ENCODE data around the gene SFTA2. TPM values are rescaled to one million over a fixed set of nuclear protein-coding genes. Genes with fewer than 3 reads are reported as not detected.

Gene SFTA2
- polyA plus RNA-seq, 1 experiment: not detected

- H3K27ac ChIP-seq (ENCODE audit: low read depth, low read length): no peak overlapping the region
- no peaks in the 10 kb centered on the region for H3K27me3 ChIP-seq (ENCODE audit: control insufficient read depth, insufficient read depth, low read length)
- no peaks in the 10 kb centered on the region; the same call in 1 of the 2 replicates for H3K9me3 ChIP-seq (ENCODE audit: control insufficient read depth, insufficient read depth, low read length)
- TF ChIP-seq CTCF (IDR thresholded peaks at IDR 0.05; ENCODE audit: low read depth, low read length): no peak
- ChIA-PET POLR2A (interaction anchor here (1.8 kb wide), 1 partner anchor 13 kb away, joined by 7 read pairs; the partner anchor contains the start of gene GTF2H4), CTCF (no interaction called here)
- no peak overlapping the region for H3K4me3 ChIP-seq (ENCODE audit: low read depth, low read length)
- DNase-seq (ENCODE audit: low read depth, low spot score): no peak
These were observed 36.6 kb downstream of the SFTA2 start for GRCh38 chr6:30895343-30895742.

GRCh38 chr6:30894935-30895334 is 37.0 kb downstream of the SFTA2 start:
- CTCF ChIA-PET: no interaction called here
- no peak for TF ChIP-seq CTCF (IDR thresholded peaks at IDR 0.05; ENCODE audit: low read depth, low read length)
- Histone ChIP-seq H3K4me3 (ENCODE audit: low read depth, low read length) (no peak overlapping the region), H3K27me3 (ENCODE audit: control insufficient read depth, insufficient read depth, low read length) (no peaks in the 10 kb centered on the region), H3K9me3 (ENCODE audit: control insufficient read depth, insufficient read depth, low read length) (no peaks in the 10 kb centered on the region; the same call in 1 of the 2 replicates), H3K27ac (ENCODE audit: low read depth, low read length) (no peak overlapping the region)
- POLR2A ChIA-PET: interaction anchor here (1.8 kb wide), 1 partner anchor 13 kb away, joined by 7 read pairs; the partner anchor contains the start of gene GTF2H4
- no peak for DNase-seq (ENCODE audit: low read depth, low spot score)

GRCh38 chr6:30894381-30894780 is 37.6 kb downstream of the SFTA2 start:
- ChIA-PET CTCF (interaction anchor here (1.4 kb wide), 1 partner anchor 72 kb away, joined by 4 read pairs; no protein-coding TSS in a partner anchor), POLR2A (no interaction called here)
- Histone ChIP-seq H3K9me3 (ENCODE audit: control insufficient read depth, insufficient read depth, low read length) (no peaks in the 10 kb centered on the region; the same call in 1 of the 2 replicates), H3K4me3 (ENCODE audit: low read depth, low read length) (no peak overlapping the region), H3K27ac (ENCODE audit: low read depth, low read length) (no peak overlapping the region), H3K27me3 (ENCODE audit: control insufficient read depth, insufficient read depth, low read length) (no peaks in the 10 kb centered on the region)
- no peak for DNase-seq (ENCODE audit: low read depth, low spot score)
- no peak for TF ChIP-seq CTCF (IDR thresholded peaks at IDR 0.05; ENCODE audit: low read depth, low read length)

DNA sequence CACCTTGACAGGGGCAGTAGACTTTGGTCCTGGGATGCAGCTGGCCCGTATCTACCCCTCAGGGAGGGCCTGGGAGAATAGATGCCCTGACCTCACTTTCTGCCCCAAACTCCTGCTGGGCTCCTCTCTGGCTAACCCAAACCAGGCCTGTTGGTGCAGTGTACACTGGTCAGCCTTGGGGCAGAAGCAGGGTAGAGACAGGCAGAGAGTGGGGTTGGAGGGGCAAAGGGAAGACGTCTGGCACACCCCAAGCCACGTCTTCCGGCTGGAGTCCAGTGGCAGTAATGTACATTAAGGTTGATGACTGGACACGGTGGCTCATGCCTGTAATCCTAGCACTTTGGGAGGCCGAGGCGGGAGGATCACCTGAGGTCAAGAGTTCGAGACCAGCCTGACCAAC is 38.3 kb downstream of the SFTA2 start:
- DNase-seq (ENCODE audit: low read depth, low spot score): no peak
- H3K27me3 ChIP-seq (ENCODE audit: control insufficient read depth, insufficient read depth, low read length): no peaks in the 10 kb centered on the region
- H3K9me3 ChIP-seq (ENCODE audit: control insufficient read depth, insufficient read depth, low read length): no peaks in the 10 kb centered on the region; the same call in 1 of the 2 replicates
- ChIA-PET CTCF (interaction anchor here (1.4 kb wide), 1 partner anchor 71 kb away, joined by 4 read pairs; no protein-coding TSS in a partner anchor), POLR2A (no interaction called here)
- no peak overlapping the region for H3K27ac ChIP-seq (ENCODE audit: low read depth, low read length)
- H3K4me3 ChIP-seq (ENCODE audit: low read depth, low read length): no peak overlapping the region
- TF ChIP-seq CTCF (IDR thresholded peaks at IDR 0.05; ENCODE audit: low read depth, low read length): no peak

DNA sequence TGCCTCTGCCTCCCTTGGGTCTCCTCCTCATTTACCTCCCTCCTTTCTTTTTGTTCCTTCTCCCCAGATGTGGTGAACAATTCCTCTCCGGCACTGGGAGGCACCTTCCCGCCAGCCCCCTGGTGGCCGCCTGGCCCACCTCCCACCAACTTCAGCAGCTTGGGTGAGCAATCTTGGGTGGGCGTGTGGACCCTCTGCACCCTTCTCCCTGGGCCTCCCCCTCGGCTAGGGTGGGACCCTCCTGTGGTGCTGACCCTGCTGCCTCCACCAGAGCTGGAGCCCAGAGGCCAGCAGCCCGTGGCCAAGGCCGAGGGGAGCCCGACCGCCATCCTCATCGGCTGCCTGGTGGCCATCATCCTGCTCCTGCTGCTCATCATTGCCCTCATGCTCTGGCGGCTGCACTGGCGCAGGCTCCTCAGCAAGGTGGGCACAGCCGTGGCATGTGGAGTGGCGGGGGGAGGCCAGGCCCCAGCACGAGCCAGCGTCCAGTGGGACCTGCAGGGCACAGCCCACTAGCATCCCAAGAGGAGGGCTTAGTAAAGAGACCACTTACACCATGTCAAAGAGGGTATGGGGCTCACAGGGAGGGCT is 38.9 kb downstream of the SFTA2 start:
- no peaks in the 10 kb centered on the region; the same call in 1 of the 2 replicates for H3K9me3 ChIP-seq (ENCODE audit: control insufficient read depth, insufficient read depth, low read length)
- POLR2A ChIA-PET: no interaction called here
- peak; percentile 33 for TF ChIP-seq CTCF (IDR thresholded peaks at IDR 0.05; ENCODE audit: low read depth, low read length)
- no peak overlapping the region for H3K4me3 ChIP-seq (ENCODE audit: low read depth, low read length)
- H3K27ac ChIP-seq (ENCODE audit: low read depth, low read length): no peak overlapping the region
- CTCF ChIA-PET: interaction anchor here (1.4 kb wide), 1 partner anchor 71 kb away, joined by 4 read pairs; no protein-coding TSS in a partner anchor
- H3K27me3 ChIP-seq (ENCODE audit: control insufficient read depth, insufficient read depth, low read length): no peaks in the 10 kb centered on the region
- no peak for DNase-seq (ENCODE audit: low read depth, low spot score)
